ENCODE data around the gene ZNF845. TPM values are rescaled to one million over a fixed set of nuclear protein-coding genes. Genes with fewer than 3 reads are reported as not detected.

The ZNF845 gene
- 2.7 to 4.3 TPM (median 3.8 TPM) in 5 replicates for total RNA-seq (2022; extraction: Qiagen RNA extraction; ENCODE audit: low read depth)

DNA sequence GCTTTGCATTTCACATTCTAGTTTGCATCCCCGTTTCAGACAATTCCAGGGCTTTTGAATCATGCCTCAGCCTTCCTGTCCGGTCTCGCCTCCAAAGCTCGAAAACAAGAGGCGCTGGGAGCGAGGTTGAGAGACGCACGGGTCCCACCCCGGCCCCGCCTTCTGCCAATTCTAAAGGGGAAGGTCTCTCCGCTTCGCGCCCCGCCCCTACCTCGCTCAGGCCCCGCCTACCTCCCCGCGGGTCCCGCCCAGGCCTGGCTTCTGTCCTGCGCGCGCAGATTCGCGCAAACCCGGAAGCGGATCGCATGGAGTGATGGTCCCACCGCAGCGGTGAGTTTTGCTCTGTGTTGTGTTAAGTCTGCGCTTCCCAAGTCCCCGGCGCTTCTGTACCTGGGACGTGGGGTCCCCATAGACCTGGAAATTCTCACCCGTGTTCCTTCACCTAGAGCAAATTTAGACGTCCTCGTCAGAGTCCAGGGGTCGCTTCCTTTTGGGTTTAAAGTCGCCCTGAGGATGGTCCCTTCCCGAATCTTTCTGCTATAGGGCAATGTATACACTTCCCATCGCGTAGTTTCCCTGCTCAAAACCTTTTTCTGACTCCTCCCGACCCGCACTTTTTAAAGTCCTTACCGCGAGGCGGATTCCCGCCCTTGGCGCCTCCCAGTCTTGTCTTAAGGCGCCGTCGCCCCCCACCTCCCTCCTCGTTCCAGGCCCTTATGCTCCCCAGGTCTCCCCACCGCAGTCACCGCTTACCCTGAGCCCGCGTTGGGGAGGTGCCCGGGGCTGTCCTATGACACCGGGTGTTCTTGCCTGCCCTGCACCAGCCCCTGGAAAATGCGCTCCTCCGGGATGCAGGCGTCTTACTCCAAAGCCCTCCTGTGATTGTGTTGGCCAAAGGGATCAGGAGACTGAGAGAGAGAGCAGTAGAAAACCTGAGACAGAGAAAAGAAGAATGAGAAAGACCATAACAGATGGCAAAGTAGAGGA is at the start of gene ZNF845:
ZNF845 (plus strand) TSS at position 287 of the 987 bp plus-strand sequence. CDS start 7,559 bp downstream, outside the sequence.

DNA sequence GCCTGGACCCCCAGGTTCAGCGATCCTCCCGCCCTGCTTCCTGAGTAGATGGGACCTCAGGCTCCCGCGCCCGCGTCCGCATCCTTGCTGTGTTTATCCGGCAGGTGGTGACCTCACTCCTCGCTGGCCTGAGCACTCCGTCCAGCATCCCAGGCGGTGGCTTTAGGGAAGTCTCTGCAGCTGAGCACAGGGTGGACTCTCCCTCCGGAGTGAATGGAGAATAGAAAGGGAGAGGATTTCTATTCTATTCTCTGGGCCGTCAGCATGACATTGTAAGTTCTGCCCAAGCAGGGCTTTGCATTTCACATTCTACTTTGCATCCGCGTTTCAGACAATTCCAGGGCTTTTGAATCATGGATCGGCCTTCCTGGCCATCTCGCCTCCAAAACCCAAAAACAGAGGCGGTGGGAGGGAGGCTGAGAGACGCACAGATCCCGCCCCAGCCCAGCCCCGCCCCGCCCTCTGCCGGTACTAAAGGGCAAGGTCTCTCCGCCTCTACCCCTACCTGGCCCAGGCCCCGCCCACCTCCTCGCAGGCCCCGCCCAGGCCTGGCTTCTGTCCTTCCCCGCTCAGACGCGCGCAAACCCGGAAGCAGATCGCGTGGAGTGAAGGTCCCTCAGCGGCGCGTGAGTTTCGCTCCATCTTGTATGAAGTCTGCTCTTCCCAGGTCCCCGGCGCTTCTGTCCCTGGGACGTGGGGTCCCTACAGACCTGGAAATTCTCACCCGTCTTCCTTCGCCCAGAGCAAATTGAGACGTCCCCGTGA is 31.8 kb downstream of the ZNF845 start, which contains the start of gene ZNF525:
ZNF525 (plus strand) TSS at position 572 of the 765 bp plus-strand sequence. CDS start 6,577 bp downstream, outside the sequence.

DNA sequence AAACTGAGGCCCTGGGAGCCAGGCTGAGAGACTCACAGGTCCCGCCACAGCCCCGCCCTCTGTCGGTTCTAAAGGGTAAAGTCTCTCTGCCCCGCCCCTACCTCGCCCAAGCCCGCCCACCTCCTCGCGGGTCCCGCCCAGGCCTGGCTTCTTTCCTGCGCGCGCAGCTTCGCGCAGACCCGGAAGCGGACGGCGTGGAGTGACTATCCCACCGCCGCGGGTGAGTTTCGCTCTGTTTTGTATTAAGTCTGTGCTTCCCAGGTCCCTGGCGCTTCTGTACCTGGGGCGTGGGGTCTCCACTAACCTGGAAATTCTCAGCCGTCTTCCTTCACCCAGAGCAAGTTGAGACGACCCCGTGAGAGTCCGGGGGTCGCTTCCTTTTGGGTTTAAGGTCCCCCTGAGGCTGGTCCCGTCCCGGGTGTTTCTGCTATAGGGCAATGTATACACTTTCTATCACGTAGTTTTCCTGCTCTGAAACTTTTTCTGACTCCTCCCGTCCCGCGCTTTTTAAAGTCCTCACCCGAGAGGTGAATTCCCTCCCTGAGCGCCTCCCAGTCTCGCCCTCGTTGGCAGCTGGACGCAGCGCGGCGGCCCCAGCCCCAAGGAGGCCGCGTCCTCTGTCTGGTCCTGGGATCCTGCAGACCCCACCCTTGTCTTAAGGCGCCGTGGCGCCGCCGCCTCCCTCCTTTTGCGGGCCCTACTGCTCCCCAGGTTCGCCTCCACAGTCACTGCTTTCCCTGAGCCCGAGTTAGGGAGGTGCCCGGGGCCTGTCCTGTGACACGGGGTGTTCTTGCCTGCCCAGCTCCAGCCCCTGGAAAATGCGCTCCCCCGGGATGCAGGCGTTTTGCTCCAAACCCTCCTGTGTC is 61.7 kb downstream of the ZNF845 start, which contains the start of gene ZNF765:
ZNF765 (plus strand) TSS at position 176 of the 866 bp plus-strand sequence. CDS start 2,867 bp downstream, outside the sequence.

Other genes with a start within 250 kb of the ZNF845 start
- 6.4 to 8.4 TPM (median 8.4 TPM) in 5 replicates for gene ZNF160, start 230.3 kb upstream of the ZNF845 start, total RNA-seq (2022; extraction: Qiagen RNA extraction; ENCODE audit: low read depth)
- not detected in 5 replicates for gene ZNF415, start 200.8 kb upstream of the ZNF845 start, total RNA-seq (2022; extraction: Qiagen RNA extraction; ENCODE audit: low read depth)
- not detected in 5 replicates for gene ZNF347, start 174.7 kb upstream of the ZNF845 start, total RNA-seq (2022; extraction: Qiagen RNA extraction; ENCODE audit: low read depth)
- gene ZNF665, start 140.4 kb upstream of the ZNF845 start, total RNA-seq (2022; extraction: Qiagen RNA extraction; ENCODE audit: low read depth), result not detected in 5 replicates
- not detected in 5 replicates for gene ZNF677, start 78.9 kb upstream of the ZNF845 start, total RNA-seq (2022; extraction: Qiagen RNA extraction; ENCODE audit: low read depth)
- gene VN1R2, start 75.5 kb upstream of the ZNF845 start, total RNA-seq (2022; extraction: Qiagen RNA extraction; ENCODE audit: low read depth), result not detected in 5 replicates
- not detected in 5 replicates for gene VN1R4, start 66.0 kb upstream of the ZNF845 start, total RNA-seq (2022; extraction: Qiagen RNA extraction; ENCODE audit: low read depth)
- 0.14 to 0.66 TPM (median 0.24 TPM) in 5 replicates for gene ZNF525, start 32.0 kb downstream of the ZNF845 start, total RNA-seq (2022; extraction: Qiagen RNA extraction; ENCODE audit: low read depth)
- gene ZNF765, start 61.4 kb downstream of the ZNF845 start, total RNA-seq (2022; extraction: Qiagen RNA extraction; ENCODE audit: low read depth), result 3.3 to 5.1 TPM (median 4.4 TPM) in 5 replicates
- 7.3 to 8.1 TPM (median 7.8 TPM) in 5 replicates for gene ZNF761, start 98.2 kb downstream of the ZNF845 start, total RNA-seq (2022; extraction: Qiagen RNA extraction; ENCODE audit: low read depth)
- gene ZNF813, start 134.0 kb downstream of the ZNF845 start, total RNA-seq (2022; extraction: Qiagen RNA extraction; ENCODE audit: low read depth), result 0.21 to 0.64 TPM (median 0.46 TPM) in 5 replicates
- gene ZNF331, start 204.4 kb downstream of the ZNF845 start, total RNA-seq (2022; extraction: Qiagen RNA extraction; ENCODE audit: low read depth), result 9.0 to 12.6 TPM (median 12.4 TPM) in 5 replicates

Data from A549 treated with GW870086 at 1 μM for 4 hours (cell line).